Activated T-cell treated with anti-CD3 and anti-CD28 coated beads for 1 hour (primary cell): ENCODE measurements around the gene TMEM181.
A peak's percentile ranks its signal among the peaks of the same experiment; 100 is the strongest.
"Not testable (repeated sequence)": the region's sequence is repeated elsewhere in the genome, so short reads cannot be mapped to it uniquely, and the experiment has no call there.

Experiments
- DNase-seq: peaks from one replicate; pipeline ENCODE4 v3.0.0-alpha.2; 2020; ENCODE audit warnings: low read depth

TMEM181 gene

GRCh38 chr6:158638324-158638854, 78.5 kb downstream of the TMEM181 start:
- no peak for DNase-seq

DNA sequence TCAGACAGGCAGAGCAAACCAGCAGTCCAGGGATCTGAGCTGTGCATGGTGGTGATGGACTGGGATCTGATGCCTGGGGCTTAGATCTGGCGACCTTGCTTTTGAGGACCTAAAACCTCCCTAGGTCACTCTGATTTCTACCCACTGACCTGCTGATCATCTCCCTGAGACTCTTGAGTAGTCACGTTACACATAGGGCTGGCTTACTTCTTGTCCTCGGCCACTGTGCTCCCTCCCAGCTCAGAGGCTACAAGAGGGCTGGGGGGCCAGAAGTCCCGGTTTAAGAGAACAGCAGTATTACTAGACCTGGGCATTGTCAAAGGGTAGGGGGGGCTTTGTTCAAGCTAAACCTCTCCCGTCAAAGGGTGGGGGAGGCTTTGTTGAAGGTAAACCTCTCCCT, 79.2 kb downstream of the TMEM181 start:
- no peak for DNase-seq

DNA sequence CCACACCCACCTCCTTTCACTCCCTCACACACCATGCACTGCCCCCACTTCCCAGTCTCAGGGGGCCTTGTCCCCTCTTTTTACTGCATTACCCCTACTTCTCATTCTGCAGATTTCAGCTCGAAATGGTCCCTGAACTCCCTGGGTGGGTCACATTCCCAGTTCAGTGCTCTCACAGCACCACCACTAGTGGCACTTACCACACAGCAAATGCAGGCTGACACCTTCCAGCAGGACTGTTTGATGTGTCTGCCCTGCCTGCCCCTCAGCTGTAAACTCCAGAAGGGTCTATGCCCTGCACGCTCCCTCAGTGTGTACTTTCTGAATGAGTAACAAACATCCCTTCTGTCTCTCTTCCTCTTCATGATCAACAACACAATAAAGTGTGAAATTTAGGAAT, 80.6 kb downstream of the TMEM181 start:
- no peak for DNase-seq

DNA sequence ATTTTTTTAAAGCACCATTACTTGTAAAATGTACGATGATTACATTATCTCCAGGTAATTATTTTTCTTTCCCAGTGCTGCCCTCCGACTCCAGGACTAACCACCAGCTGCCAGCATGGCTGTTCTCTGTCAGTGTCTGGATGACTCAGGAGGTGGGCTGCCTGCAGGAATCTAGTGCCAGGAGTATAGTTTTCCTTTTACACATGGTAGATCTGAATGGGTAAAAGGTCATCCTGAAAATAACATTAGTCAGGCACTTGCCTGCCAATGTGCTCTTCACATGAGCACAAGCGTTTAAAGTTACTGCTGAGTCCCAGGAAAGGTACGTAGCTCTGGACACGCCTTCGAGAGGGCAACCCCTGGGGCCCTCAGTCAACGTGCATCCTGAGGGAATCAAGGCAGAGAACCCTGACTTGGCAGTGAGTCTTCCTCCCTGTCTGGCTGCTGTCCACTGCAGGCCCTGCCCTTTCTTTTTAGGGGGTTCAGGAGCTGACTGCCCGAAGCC, 82.3 kb downstream of the TMEM181 start:
- no peak for DNase-seq

GRCh38 chr6:158643836-158644230, 83.9 kb downstream of the TMEM181 start:
- no peak for DNase-seq

DNA sequence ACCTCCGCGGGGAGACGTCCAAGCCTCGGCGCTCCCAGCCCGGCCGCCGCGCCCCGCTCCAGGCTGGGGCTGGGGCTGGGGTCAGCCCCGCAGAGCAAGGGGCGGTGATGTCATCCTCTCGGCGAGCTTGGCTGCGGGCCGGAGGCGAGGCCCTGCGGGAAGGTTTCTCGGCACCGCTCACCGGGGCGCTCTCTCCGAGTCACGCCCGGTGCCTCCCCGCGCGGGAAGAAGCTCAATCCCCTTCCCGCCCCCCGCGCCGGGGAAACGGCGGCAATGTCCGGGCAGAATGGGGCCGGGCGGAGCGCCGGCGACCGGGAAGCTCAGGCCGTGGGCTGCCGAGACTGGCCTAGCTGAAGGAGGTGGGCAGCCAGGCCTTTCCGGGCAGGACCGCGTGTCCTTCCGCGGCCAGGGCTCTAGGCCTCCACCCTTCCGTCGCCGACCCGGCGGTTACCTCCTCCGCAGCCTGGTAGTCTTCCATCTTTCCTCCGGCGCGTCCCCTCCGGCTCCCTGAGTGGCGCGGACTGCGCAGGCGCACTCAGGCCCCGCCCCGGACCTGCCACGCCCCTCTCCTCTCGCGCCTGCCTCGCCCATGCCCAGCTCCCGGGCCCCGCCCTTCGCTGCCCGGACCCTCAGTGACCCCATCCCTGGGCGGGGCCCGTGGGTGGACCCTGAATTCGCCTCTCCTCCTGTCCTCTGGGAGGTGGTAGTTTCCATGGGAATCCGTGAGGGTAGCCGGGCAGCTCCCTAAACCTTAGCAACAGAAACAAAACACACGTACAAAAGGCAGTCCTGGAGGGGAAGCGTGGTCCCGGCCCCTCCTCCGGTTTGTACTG, 84.6 kb downstream of the TMEM181 start, which contains the start of gene DYNLT1:
TSS of gene DYNLT1 (minus strand) at position 513 of the 833 bp plus-strand sequence. CDS start at position 478, 35 bp downstream.
- DNase-seq = peak; percentile 82

- peak; percentile 27 for DNase-seq
Observed at GRCh38 chr6:158645064-158646022, 85.5 kb downstream of the TMEM181 start.

DNA sequence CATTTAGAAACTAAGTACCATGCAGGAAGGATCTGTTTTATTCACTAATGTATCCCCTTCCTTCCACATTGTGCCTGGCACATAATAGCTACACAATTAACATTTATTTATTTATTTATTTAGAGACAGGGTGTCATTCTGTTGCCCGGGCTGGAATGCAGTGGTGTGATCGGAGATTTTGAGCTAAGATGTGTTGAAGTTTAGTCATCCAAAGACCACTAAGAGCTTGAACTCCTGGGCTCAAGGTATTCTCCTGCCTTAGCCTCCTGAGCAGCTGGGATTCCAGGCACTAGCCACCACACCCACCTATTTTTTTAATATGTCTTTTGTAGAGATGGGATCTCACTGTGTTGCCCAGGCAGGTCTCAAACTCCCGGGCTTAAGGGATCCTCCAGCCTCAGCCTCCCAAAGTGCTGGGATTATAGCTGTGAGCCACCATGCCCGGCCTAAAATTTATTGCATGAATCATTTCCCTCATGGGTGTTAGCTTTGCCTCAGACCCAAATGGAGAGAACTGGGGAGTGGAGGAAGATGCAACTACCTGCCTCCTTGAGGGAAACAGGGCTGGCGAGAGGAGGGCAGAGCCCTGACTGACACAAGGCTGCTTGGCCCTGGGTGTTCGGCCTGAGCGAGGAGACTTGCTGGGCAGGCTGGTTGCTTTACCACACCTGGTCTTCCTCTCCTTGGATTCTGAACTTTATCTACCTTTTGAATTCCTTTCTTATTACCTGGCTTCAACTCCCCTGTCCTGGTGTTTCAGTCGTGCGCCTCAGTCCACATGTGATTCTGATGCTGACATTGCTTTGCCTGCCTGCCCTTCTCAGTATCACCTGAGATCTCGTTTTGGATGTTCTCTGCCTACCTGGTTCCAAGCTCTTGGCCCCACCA, 86.4 kb downstream of the TMEM181 start:
- no peak for DNase-seq

DNA sequence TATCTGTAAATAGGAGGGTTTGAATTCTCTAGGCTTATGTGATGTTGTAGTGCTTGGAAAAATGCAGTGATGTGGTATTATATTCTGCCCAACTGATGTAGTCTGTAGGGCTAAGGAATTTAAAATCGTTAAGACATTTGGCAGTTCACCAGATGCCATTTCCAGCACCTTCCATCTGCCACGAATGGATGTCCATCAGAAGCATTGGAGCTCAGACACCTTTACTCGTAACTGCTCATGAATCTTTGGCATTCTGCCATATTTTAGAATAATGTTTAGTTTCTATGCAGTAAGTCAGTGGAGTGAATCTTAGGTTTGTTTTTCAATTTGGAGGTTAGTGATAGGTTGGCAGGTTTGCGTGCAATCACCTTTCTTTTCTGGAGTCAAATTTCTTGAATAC, 87.6 kb downstream of the TMEM181 start:
- no peak for DNase-seq

DNA sequence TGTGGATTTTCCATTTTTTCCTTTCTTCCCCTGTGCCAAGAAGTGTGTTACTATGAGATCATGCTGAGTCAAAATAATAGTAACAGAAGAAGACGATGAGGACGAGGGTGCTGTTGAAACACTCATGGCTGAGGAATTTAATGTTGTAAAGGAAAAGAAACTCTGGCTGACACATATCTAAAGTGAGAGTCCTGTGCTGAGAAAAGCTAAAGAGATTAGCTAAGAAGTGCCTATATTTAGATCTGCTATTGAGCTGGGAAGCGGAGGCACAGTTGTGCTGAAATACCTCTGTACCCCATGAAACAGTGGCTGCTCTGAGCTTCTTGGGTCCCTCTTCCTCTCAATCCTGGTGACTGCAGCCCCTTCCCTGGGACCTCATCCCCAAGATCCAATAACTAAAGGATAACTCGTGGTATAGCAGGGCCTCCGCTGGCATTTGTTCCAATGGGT, 88.8 kb downstream of the TMEM181 start:
- DNase-seq = no peak

- DNase-seq = peak; percentile 38
Observed at GRCh38 chr6:158649289-158650143, 89.6 kb downstream of the TMEM181 start, which contains the start of gene SYTL3. Gene SYTL3, plus strand, starts transcription at chr6:158650054. Its CDS starts 13,215 bp downstream, at chr6:158663269.

- DNase-seq = not testable (repeated sequence)
Observed at GRCh38 chr6:158651981-158652737, 92.3 kb downstream of the TMEM181 start.

DNA sequence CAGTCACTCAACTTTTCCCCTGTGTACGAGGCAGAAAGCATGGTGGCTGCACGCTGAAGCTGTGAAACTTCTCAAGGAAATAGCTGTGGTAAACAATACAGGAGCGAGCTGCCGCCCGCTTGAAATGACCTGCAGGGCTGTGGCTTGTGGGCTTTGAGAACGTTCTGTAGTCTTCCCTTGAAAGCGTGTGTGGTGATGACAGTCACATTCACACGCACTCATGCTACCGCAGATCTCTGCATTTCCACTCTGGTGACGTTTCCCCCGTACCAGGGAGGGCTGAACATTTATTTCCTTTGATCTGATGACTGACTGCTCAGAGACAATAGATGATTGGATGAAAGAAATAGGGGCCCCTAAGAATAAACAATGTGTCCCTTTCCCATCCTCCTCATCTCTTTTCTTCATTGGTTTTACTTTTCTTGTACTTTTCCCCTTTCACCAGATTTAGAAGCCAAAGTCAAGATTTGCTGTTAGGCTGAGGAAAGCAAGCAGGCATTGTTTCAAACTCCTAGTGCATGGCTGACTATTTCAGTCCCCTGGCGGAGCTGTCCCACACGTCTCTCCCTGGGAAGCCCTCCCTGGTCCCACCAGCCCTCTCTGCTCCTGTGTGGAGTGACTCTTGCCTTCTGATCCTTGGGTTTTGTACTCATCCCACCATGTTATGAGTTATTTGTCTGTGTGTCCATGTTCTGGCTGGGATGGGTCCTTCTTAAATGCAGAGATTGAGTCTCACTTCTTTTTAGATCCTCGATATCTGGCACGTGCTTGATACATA, 93.9 kb downstream of the TMEM181 start:
- peak; percentile 70 for DNase-seq

DNA sequence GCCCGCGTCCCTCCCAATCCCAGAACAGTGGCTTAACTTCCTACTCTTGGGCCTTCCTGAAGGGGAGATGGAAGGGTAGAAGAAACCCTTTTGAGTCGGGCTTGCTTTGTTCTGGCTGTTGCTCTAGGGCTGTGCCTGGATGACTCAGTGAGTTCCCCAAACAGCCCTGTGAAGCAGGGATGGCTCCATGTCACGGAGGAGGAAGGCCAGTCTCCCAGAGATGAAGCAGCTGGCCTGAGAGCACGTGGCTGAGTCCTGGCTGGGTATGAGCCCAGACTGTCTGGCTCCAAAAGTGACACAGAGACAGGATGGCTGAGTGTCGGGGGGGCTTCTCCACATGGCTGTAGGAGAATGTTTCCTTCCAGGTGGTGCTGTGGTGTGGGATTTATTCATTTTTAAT, 94.6 kb downstream of the TMEM181 start:
- DNase-seq = no peak

DNA sequence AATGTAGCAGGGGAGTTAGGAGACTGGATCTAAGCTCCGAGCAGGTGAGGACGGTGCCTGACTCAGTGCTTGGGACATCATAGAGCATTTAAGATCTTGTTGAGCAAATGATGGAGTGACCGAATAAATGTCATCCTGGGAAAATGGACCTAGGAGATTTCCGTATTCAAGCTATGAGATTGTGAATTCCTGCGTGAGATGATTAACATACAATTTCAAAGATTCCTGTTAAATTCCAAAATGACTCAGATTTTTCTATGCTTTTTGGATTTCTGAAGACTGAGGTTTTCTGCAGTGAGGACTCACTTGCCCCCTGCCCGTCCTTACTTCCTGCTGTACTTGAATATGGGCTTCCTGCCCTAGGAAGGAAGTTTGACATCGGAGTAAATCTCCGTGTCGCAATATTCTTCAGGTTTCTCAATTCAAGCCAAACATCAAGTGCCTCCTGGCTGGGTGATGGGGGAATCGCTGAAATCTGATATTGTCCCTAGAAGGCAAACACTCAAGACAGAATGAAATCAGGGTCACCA, 95.1 kb downstream of the TMEM181 start:
- DNase-seq = no peak

- DNase-seq = no peak
Observed at GRCh38 chr6:158655569-158656450, 95.9 kb downstream of the TMEM181 start.

DNA sequence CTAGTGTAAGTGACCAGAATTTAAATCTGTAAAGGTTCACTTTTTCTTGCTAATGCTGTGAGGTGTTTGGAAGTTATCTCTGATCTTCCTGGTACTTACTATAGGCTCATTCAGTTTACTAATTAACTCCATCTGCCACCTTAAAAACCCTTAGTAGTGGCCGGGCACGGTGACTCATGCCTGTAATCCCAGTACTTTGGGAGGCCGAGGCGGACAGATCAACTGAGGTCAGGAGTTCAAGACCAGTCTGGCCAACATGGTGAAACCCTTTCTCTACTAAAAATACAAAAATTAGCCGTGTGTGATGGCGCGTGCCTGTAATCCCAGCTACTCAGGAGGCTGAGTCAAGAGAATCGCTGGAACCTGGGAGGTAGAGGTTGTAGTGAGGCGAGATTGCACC, 97.1 kb downstream of the TMEM181 start:
- DNase-seq = not testable (repeated sequence)
